Smooth muscle cell (in vitro differentiated cells): ENCODE measurements around the gene GALNT17. TPM values are rescaled to one million over a fixed set of nuclear protein-coding genes. Genes with fewer than 3 reads are reported as not detected.

Experiments used
- DNase-seq: peaks from one replicate; lab custom pipeline; 2025; ENCODE audit not compliant: unreplicated experiment; lab: John Stamatoyannopoulos, UW
- H2AFZ ChIP-seq: fragments of 200-600 bp; sonication (generic); 2 replicates; pipeline ENCODE4 v1.6.0; 2016; ENCODE audit warnings: antibody characterized with exemption, low read depth, mild to moderate bottlenecking
- H3F3A ChIP-seq: fragments of 200-600 bp; sonication (generic); 2 replicates; pipeline ENCODE4 v1.6.0; 2017; ENCODE audit warnings: antibody characterized with exemption, low read depth
- H3K27ac ChIP-seq: fragments of 200-600 bp; sonication (generic); 2 replicates; pipeline ENCODE4 v1.5.1; 2016; ENCODE audit warnings: low read depth, mild to moderate bottlenecking
- H3K27me3 ChIP-seq: fragments of 200-600 bp; sonication (generic); 2 replicates; pipeline ENCODE4 v1.6.1; 2016; ENCODE audit warnings: low read depth, mild to moderate bottlenecking
- H3K36me3 ChIP-seq: fragments of 200-600 bp; sonication (generic); 2 replicates; pipeline ENCODE4 v1.5.1; 2016; ENCODE audit warnings: low read depth
- H3K4me1 ChIP-seq: fragments of 200-600 bp; sonication (generic); 2 replicates; pipeline ENCODE4 v1.5.1; 2016; ENCODE audit warnings: low read depth
- H3K4me2 ChIP-seq: fragments of 200-600 bp; sonication (generic); 2 replicates; pipeline ENCODE4 v1.6.0; 2016; ENCODE audit warnings: mild to moderate bottlenecking
- H3K4me3 ChIP-seq: fragments of 200-600 bp; sonication (generic); 2 replicates; pipeline ENCODE4 v1.5.1; 2016; ENCODE audit warnings: mild to moderate bottlenecking
- H3K79me2 ChIP-seq: fragments of 200-600 bp; sonication (generic); 2 replicates; pipeline ENCODE4 v1.6.0; 2016; ENCODE audit warnings: low read depth, mild to moderate bottlenecking
- H3K9ac ChIP-seq: fragments of 200-600 bp; sonication (generic); 2 replicates; pipeline ENCODE4 v1.6.0; 2016; ENCODE audit warnings: low read depth
- H3K9me3 ChIP-seq: fragments of 200-600 bp; sonication (generic); replicated peaks from 2 replicates; pipeline ENCODE4 v1.5.1; 2016; ENCODE audit warnings: low read depth
- H4K20me1 ChIP-seq: fragments of 200-600 bp; sonication (generic); 2 replicates; pipeline ENCODE4 v1.6.0; 2016; ENCODE audit warnings: low read depth
- WGBS: methylation state at CpG from one replicate; pipeline ENCODE4 v1.1.7; 2016; ENCODE audit warnings: low lambda C conversion rate; 5-methylcytosine and 5-hydroxymethylcytosine counted together
- polyA plus RNA-seq: library from polyadenylated mRNA; unstranded; fragments of >200 nt; fragmentation: Nextera tagmentation; extraction: Ambion mirVana; gene quantifications from 2 replicates; pipeline ENCODE4 v1.2.1, GENCODE V29; 2016
- total RNA-seq: library from RNA; depleted of rRNA; stranded (reverse); fragments of >200 nt; gene quantifications from 2 replicates; pipeline ENCODE4 v1.2.3, GENCODE V29; 2014
- TF ChIP-seq, protein P1 (sequence below): fragments of 200-600 bp; sonication (generic); IDR thresholded peaks from 2 replicates; pipeline ENCODE4 v1.5.1; 2017; ENCODE audit warnings: borderline replicate concordance, mild to moderate bottlenecking, antibody characterized with exemption; ENCODE audit not compliant: insufficient read depth, poor library complexity, severe bottlenecking

Gene GALNT17
- total and polyA plus RNA-seq, 2 experiments from 2014 or later: 0.38 to 0.45 TPM

GRCh38 chr7:71470830-71471229 is 338.9 kb downstream of the GALNT17 start:
- Histone ChIP-seq H3K36me3 (no peaks in the 10 kb centered on the region), H2AFZ (no peak overlapping the region), H3F3A (no peaks in the 10 kb centered on the region), H3K9me3 (no peaks in the 10 kb centered on the region), H3K4me3 (no peak overlapping the region), H3K9ac (no peak overlapping the region), H4K20me1 (no peaks in the 10 kb centered on the region), H3K4me1 (peaks cover 6% of the 10 kb centered on the region), H3K27ac (no peak overlapping the region), H3K27me3 (no peaks in the 10 kb centered on the region), H3K79me2 (no peaks in the 10 kb centered on the region), H3K4me2 (no peak overlapping the region)
- TF ChIP-seq, protein P1, sequence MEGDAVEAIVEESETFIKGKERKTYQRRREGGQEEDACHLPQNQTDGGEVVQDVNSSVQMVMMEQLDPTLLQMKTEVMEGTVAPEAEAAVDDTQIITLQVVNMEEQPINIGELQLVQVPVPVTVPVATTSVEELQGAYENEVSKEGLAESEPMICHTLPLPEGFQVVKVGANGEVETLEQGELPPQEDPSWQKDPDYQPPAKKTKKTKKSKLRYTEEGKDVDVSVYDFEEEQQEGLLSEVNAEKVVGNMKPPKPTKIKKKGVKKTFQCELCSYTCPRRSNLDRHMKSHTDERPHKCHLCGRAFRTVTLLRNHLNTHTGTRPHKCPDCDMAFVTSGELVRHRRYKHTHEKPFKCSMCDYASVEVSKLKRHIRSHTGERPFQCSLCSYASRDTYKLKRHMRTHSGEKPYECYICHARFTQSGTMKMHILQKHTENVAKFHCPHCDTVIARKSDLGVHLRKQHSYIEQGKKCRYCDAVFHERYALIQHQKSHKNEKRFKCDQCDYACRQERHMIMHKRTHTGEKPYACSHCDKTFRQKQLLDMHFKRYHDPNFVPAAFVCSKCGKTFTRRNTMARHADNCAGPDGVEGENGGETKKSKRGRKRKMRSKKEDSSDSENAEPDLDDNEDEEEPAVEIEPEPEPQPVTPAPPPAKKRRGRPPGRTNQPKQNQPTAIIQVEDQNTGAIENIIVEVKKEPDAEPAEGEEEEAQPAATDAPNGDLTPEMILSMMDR: no peak
- 88% methylated on average over 1 of the region's 1 CpG for WGBS
- no peak for DNase-seq

DNA sequence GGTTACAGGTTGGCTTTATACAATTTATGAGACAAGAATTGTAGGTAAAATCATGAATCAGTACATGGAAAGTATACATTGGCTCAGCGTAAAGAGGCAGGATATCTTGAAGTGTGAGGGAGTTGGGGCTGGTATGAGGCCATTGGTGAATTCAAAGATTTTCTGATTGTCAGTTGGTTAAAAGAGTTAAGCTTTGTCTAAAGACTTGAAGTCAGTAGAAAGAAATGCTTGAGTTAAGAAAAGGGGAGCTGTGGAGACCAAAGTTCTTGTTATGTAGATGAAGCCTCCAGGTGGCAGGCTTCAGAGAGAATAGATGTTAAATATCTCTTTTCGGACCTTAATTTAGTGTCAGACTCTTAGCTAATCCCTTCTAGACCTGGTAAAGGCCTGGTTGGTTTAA is 341.0 kb downstream of the GALNT17 start:
- H2AFZ ChIP-seq: no peak overlapping the region
- H3F3A ChIP-seq: no peaks in the 10 kb centered on the region
- H3K27me3 ChIP-seq: no peaks in the 10 kb centered on the region
- H3K9me3 ChIP-seq: no peaks in the 10 kb centered on the region
- no peak overlapping the region for H3K4me3 ChIP-seq
- 89% methylated on average over 2 of the region's 2 CpGs for whole genome bisulfite sequencing
- H3K4me1 ChIP-seq: peaks cover 6% of the 10 kb centered on the region
- no peaks in the 10 kb centered on the region for H3K79me2 ChIP-seq
- no peak overlapping the region for H3K27ac ChIP-seq
- no peak overlapping the region for H3K4me2 ChIP-seq
- no peak overlapping the region for H3K9ac ChIP-seq
- no peak for DNase-seq
- H3K36me3 ChIP-seq: no peaks in the 10 kb centered on the region
- TF ChIP-seq, protein P1: no peak
- H4K20me1 ChIP-seq: no peaks in the 10 kb centered on the region

DNA sequence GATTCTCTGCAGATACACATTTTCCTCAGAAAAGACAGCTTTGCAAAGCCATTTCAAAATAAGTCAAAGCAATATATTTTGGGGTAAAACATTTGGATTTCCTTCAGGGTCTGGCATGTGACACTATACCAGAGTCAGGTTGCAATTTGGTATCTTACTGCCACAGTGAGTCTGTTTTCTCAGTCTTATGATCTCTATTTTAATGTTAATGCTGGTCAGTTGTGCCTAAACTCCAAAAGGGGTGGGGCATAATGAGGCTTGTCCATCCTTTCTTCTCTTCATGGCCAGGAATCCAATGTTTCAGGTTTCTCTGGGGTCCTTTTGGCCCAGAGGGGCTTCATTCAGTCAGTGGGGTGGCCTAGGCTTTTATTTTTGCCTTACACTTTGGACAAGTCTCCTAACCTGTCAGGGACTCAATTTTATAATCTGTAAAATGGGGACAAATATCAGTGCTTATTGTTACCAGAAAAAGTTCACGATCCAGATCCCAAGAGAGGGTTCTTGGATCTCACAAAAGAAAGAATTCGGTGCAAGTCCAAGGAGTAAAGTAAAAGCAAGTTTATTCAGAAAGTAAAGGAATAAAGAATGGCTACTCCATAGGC is 341.5 kb downstream of the GALNT17 start:
- TF ChIP-seq, protein P1: no peak
- Histone ChIP-seq H3K4me3 (no peak overlapping the region), H3K79me2 (no peaks in the 10 kb centered on the region), H3K4me2 (no peak overlapping the region), H3K4me1 (peaks cover 6% of the 10 kb centered on the region), H4K20me1 (no peaks in the 10 kb centered on the region), H3K27me3 (no peaks in the 10 kb centered on the region), H3K36me3 (no peaks in the 10 kb centered on the region), H3F3A (no peaks in the 10 kb centered on the region), H2AFZ (no peak overlapping the region), H3K9me3 (no peaks in the 10 kb centered on the region), H3K9ac (no peak overlapping the region), H3K27ac (no peak overlapping the region)
- no peak for DNase-seq
- 85% methylated on average over 2 of the region's 2 CpGs for WGBS

- DNase-seq: no peak
- Histone ChIP-seq H3K4me2 (no peak overlapping the region), H3F3A (no peaks in the 10 kb centered on the region), H3K4me1 (no peaks in the 10 kb centered on the region), H3K4me3 (no peak overlapping the region), H3K9me3 (no peaks in the 10 kb centered on the region), H2AFZ (no peak overlapping the region), H3K9ac (no peak overlapping the region), H3K27ac (no peak overlapping the region), H4K20me1 (no peaks in the 10 kb centered on the region), H3K27me3 (no peaks in the 10 kb centered on the region), H3K79me2 (no peaks in the 10 kb centered on the region), H3K36me3 (no peaks in the 10 kb centered on the region)
- 88% methylated on average over 7 of the region's 7 CpGs for WGBS
- TF ChIP-seq, protein P1: no peak
Measured at GRCh38 chr7:71477441-71477840, 345.5 kb downstream of the GALNT17 start.
